Tibial nerve (tissue), 4 donors: ENCODE measurements around the gene FBLN2. TPM values are rescaled to one million over a fixed set of nuclear protein-coding genes. Genes with fewer than 3 reads are reported as not detected.

ENCODE experiments used
- DNase-seq, 2 donors: peaks; one replicate each; pipeline ENCODE4 v3.0.0-alpha.2; 2019; ENCODE audit warnings: low spot score in 2 of 2
- H3K27ac ChIP-seq, 4 donors: fragments of 200-600 bp; sonication (generic) in 3 of 4; one replicate each; pipeline ENCODE4 v1.5.1; 2017 to 2019; ENCODE audit warnings: mild to moderate bottlenecking in 1 of 4
- H3K27me3 ChIP-seq, 2 donors: fragments of 200-600 bp; sonication (generic) in 1 of 2; one replicate each; pipeline versions ENCODE4 v1.5.1 to v1.6.0; 2017 to 2019
- H3K36me3 ChIP-seq, 3 donors: fragments of 200-600 bp; sonication (generic); one replicate each; pipeline ENCODE4 v1.5.1; 2018 to 2019
- H3K4me1 ChIP-seq, 4 donors: fragments of 200-600 bp; sonication (generic) in 3 of 4; one replicate each; pipeline ENCODE4 v1.5.1; 2017 to 2019
- H3K4me3 ChIP-seq, 4 donors: fragments of 200-600 bp; sonication (generic) in 3 of 4; one replicate each; pipeline ENCODE4 v1.5.1; 2017 to 2019; ENCODE audit warnings: mild to moderate bottlenecking in 1 of 4, moderate library complexity in 1 of 4
- H3K9me3 ChIP-seq, 4 donors: fragments of 200-600 bp; sonication (generic) in 3 of 4; one replicate each; pipeline ENCODE4 v1.5.1; 2017 to 2019
- CTCF ChIP-seq, 5 experiments: fragments of 200-600 bp in 3 of 5; fragments of 450-650 bp in 2 of 5; sonication (generic) in 3 of 5; IDR thresholded peaks; one replicate each; pipeline ENCODE4 v1.5.1; 2016 to 2019; ENCODE audit warnings: antibody characterized with exemption in 5 of 5, mild to moderate bottlenecking in 3 of 5, moderate library complexity in 2 of 5
- EP300 ChIP-seq, 2 donors: sonication (generic); formaldehyde crosslinking; IDR thresholded peaks; one replicate each; pipeline ENCODE4 v1.6.1; 2017; ENCODE audit warnings: antibody characterized with exemption in 2 of 2, mild to moderate bottlenecking in 1 of 2
- POLR2A ChIP-seq, 2 donors: fragments of 450-650 bp; IDR thresholded peaks; one replicate each; pipeline ENCODE4 v1.6.1; 2017; ENCODE audit warnings: antibody characterized with exemption in 2 of 2, mild to moderate bottlenecking in 2 of 2, moderate library complexity in 2 of 2
- WGBS, 2 donors: methylation state at CpG; one replicate each; pipeline ENCODE4 v1.1.5; 2018; 5-methylcytosine and 5-hydroxymethylcytosine counted together
- total RNA-seq, 4 donors: library from RNA; depleted of rRNA; stranded (reverse); fragments of >200 nt; gene quantifications; one replicate each; pipeline ENCODE4 v1.1.0, GENCODE V29; 2016

FBLN2 gene
- total RNA-seq, 4 donors from 2014 or later = 185 to 445 (median 240) TPM

GRCh38 chr3:13613343-13614190, 64.6 kb downstream of the FBLN2 start:
- 88 to 92% methylated on average over 9 to 10 of the region's 14 CpGs for WGBS, 2 donors
- Histone ChIP-seq H3K4me1 (no peaks in the 10 kb centered on the region), H3K4me3 (no peak overlapping the region), H3K27me3 (no peaks in the 10 kb centered on the region), H3K36me3 (peaks cover 0 to 78% (median 0%) of the 10 kb centered on the region in 3 donors), H3K9me3 (peaks cover 0 to 3% (median 0%) of the 10 kb centered on the region in 4 donors), H3K27ac (peak overlapping the region in 1 of 4 donors; percentile 49)
- no peak for TF ChIP-seq EP300 (IDR thresholded peaks at IDR 0.05)
- no peak for TF ChIP-seq CTCF (IDR thresholded peaks at IDR 0.05)
- TF ChIP-seq POLR2A (IDR thresholded peaks at IDR 0.05) = no peak
- DNase-seq = no peak

- no peak for DNase-seq
- WGBS, 2 donors = 93 to 98% methylated on average over 2 of the region's 2 CpGs
- H3K27ac ChIP-seq = no peak overlapping the region
- peaks cover 0 to 3% (median 0%) of the 10 kb centered on the region in 4 donors for H3K9me3 ChIP-seq
- TF ChIP-seq CTCF (IDR thresholded peaks at IDR 0.05) (no peak), POLR2A (IDR thresholded peaks at IDR 0.05) (no peak), EP300 (IDR thresholded peaks at IDR 0.05) (no peak)
- H3K4me3 ChIP-seq = no peak overlapping the region
- peaks cover 0 to 78% (median 0%) of the 10 kb centered on the region in 3 donors for H3K36me3 ChIP-seq
- H3K27me3 ChIP-seq = no peaks in the 10 kb centered on the region
- H3K4me1 ChIP-seq = no peaks in the 10 kb centered on the region
Observed at GRCh38 chr3:13614607-13615006, 65.7 kb downstream of the FBLN2 start.

- Histone ChIP-seq H3K9me3 (peaks cover 0 to 3% (median 0%) of the 10 kb centered on the region in 4 donors), H3K36me3 (peaks cover 0 to 78% (median 0%) of the 10 kb centered on the region in 3 donors), H3K27ac (no peak overlapping the region), H3K27me3 (no peaks in the 10 kb centered on the region), H3K4me1 (no peaks in the 10 kb centered on the region), H3K4me3 (no peak overlapping the region)
- no peak for DNase-seq
- 98 to 100% methylated on average over 4 of the region's 4 CpGs for WGBS, 2 donors
- TF ChIP-seq CTCF (IDR thresholded peaks at IDR 0.05) = no peak
- TF ChIP-seq EP300 (IDR thresholded peaks at IDR 0.05) = no peak
- no peak for TF ChIP-seq POLR2A (IDR thresholded peaks at IDR 0.05)
Observed at GRCh38 chr3:13615019-13615528, 66.1 kb downstream of the FBLN2 start.

DNA sequence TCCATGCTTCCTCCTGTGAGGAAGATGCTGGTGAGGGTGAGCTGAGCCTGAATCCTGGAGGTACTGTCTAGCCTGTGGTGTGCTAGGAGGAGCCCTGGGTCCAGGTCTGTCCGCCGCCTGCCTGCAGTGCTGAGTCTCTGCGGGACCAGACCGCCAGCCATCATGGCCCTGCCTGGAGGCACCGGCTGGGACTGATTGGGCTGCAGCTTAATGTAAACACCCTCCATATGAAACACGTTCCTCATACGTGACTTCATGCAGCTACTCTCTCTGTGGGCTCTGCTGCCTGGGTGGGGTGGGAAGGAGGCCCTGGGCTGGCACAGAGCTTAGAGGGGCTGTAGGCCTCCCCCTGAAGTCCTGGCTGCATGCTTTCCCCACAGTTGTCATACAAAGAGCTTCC, 67.4 kb downstream of the FBLN2 start:
- peaks cover 0 to 3% (median 0%) of the 10 kb centered on the region in 4 donors for H3K4me1 ChIP-seq
- H3K36me3 ChIP-seq = peaks cover 0 to 84% (median 0%) of the 10 kb centered on the region in 3 donors
- no peak overlapping the region for H3K4me3 ChIP-seq
- no peak for DNase-seq
- 89 to 93% methylated on average over 6 to 7 of the region's 7 CpGs for whole genome bisulfite sequencing, 2 donors
- no peaks in the 10 kb centered on the region for H3K27me3 ChIP-seq
- H3K27ac ChIP-seq = no peak overlapping the region
- TF ChIP-seq CTCF (IDR thresholded peaks at IDR 0.05) (no peak), EP300 (IDR thresholded peaks at IDR 0.05) (no peak), POLR2A (IDR thresholded peaks at IDR 0.05) (no peak)
- H3K9me3 ChIP-seq = peaks cover 0 to 3% (median 0%) of the 10 kb centered on the region in 4 donors
